ENCODE results near the gene PRPF4.

DNA sequence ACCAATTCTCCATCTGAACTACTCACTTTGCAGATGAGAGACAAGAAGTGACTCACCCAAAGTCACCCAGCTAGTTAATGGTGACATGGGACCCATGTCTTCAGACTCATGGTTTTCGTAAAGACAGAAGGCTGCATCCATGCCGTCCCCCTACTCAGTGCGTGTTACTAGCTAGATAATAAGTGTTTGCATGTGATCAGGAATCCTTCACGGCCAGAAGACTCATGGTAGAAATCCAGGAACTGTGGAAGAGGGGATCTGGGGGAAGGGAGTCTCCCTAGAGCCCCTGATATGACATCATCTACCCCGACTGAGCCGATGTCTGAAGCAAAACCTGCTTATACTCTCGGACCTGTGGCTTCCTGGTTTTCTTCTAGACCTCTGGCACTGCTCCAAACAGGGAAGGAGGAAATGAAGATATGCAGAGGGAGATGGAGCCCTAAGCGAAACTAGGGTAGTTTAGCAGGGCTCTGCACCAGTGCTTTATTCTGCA, 24.4 kb downstream of the PRPF4 start:
- TF ChIP-seq FOXK2 (IDR thresholded peaks at IDR 0.05) (no peak), BHLHE40 (IDR thresholded peaks at IDR 0.05; ENCODE audit: borderline replicate concordance) (no peak), SUZ12 (IDR thresholded peaks at IDR 0.05) (no peak), NFRKB (IDR thresholded peaks at IDR 0.05) (no peak), FOXA1 (IDR thresholded peaks at IDR 0.05) (no peak), TARDBP (IDR thresholded peaks at IDR 0.05) (no peak), ARNT (IDR thresholded peaks at IDR 0.05) (no peak), FOXM1 (IDR thresholded peaks at IDR 0.05; ENCODE audit: borderline replicate concordance) (no peak), ELF4 (IDR thresholded peaks at IDR 0.05) (no peak), L3MBTL2 (conservative IDR thresholded peaks at IDR 0.05) (no peak)
- TF ChIP-seq, protein P1, sequence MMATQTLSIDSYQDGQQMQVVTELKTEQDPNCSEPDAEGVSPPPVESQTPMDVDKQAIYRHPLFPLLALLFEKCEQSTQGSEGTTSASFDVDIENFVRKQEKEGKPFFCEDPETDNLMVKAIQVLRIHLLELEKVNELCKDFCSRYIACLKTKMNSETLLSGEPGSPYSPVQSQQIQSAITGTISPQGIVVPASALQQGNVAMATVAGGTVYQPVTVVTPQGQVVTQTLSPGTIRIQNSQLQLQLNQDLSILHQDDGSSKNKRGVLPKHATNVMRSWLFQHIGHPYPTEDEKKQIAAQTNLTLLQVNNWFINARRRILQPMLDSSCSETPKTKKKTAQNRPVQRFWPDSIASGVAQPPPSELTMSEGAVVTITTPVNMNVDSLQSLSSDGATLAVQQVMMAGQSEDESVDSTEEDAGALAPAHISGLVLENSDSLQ (IDR thresholded peaks at IDR 0.05) = no peak

Data from HEK293T (cell line).